ENCODE results near the gene PDPN. TPM values are rescaled to one million over a fixed set of nuclear protein-coding genes. Genes with fewer than 3 reads are reported as not detected.

The PDPN gene
- total and polyA plus RNA-seq, 9 of the 15 experiments (the other 6 are each of a cell fraction or from before 2014, with no cell fraction given), result 0.11 TPM; not detected in 8

DNA sequence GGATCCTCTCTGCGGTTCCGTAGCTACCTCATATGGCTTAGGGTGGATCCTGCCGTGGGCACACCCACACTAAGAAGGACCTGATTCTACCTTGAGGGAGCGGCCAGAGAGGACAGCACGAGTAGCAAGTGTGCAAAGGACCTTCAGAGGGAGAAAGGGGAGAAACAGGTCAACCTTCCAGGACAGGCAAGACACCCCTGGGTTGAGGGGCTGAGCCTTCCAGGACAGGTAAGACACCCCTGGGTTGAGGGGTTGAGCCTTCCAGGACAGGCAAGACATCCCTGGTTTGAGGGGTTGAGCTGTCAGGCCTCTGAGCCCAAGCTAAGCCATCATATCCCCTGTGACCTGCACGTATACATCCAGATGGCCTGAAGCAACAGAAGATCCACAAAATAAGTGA is 23.1 kb upstream of the PDPN start:
- no peak overlapping the region for H3K27ac ChIP-seq (ENCODE audit: extremely low read depth, low read depth, low read length)
- no TSS peak for BruUV-seq (replicated peaks)
- CTCF ChIA-PET (ENCODE audit: low intra/inter-chr PET ratio), result no interaction called here
- H3K9me3 ChIP-seq (replicated peaks; ENCODE audit: control insufficient read depth, insufficient read depth, low read depth, low read length), result no peaks in the 10 kb centered on the region
- WGBS (ENCODE audit: insufficient coverage, low coverage, missing lambda C conversion rate), result 0% methylated on average over 6 of the region's 6 CpGs
- TF ChIP-seq PTBP1 (IDR thresholded peaks at IDR 0.05; ENCODE audit: low read depth, low read length) (no peak), SAFB2 (IDR thresholded peaks at IDR 0.05; ENCODE audit: borderline replicate concordance, low read depth, low read length, severe bottlenecking) (no peak), ZNF224 (CRISPR knock-in tag; IDR thresholded peaks at IDR 0.05) (no peak), TRIM24 (IDR thresholded peaks at IDR 0.05) (no peak), RBM25 (IDR thresholded peaks at IDR 0.05; ENCODE audit: low read depth, low read length, severe bottlenecking) (no peak), LCOR (CRISPR knock-in tag; IDR thresholded peaks at IDR 0.05) (no peak), RBM14 (IDR thresholded peaks at IDR 0.05; ENCODE audit: borderline replicate concordance, insufficient read depth, low read depth, low read length) (no peak), MYBL2 (IDR thresholded peaks at IDR 0.05; ENCODE audit: low read depth) (no peak), MYBL2 (CRISPR knock-in tag; IDR thresholded peaks at IDR 0.05; ENCODE audit: borderline replicate concordance) (no peak), ZNF77 (CRISPR knock-in tag; IDR thresholded peaks at IDR 0.05) (no peak), NCOA6 (IDR thresholded peaks at IDR 0.05) (no peak), ZBTB17 (CRISPR knock-in tag; IDR thresholded peaks at IDR 0.05) (no peak), CHCHD3 (CRISPR knock-in tag; IDR thresholded peaks at IDR 0.05) (no peak)
- TF ChIP-seq, protein P1, sequence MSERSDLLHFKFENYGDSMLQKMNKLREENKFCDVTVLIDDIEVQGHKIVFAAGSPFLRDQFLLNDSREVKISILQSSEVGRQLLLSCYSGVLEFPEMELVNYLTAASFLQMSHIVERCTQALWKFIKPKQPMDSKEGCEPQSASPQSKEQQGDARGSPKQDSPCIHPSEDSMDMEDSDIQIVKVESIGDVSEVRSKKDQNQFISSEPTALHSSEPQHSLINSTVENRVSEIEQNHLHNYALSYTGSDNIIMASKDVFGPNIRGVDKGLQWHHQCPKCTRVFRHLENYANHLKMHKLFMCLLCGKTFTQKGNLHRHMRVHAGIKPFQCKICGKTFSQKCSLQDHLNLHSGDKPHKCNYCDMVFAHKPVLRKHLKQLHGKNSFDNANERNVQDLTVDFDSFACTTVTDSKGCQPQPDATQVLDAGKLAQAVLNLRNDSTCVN (CRISPR knock-in tag; IDR thresholded peaks at IDR 0.05), result no peak
- TF ChIP-seq, protein P2, sequence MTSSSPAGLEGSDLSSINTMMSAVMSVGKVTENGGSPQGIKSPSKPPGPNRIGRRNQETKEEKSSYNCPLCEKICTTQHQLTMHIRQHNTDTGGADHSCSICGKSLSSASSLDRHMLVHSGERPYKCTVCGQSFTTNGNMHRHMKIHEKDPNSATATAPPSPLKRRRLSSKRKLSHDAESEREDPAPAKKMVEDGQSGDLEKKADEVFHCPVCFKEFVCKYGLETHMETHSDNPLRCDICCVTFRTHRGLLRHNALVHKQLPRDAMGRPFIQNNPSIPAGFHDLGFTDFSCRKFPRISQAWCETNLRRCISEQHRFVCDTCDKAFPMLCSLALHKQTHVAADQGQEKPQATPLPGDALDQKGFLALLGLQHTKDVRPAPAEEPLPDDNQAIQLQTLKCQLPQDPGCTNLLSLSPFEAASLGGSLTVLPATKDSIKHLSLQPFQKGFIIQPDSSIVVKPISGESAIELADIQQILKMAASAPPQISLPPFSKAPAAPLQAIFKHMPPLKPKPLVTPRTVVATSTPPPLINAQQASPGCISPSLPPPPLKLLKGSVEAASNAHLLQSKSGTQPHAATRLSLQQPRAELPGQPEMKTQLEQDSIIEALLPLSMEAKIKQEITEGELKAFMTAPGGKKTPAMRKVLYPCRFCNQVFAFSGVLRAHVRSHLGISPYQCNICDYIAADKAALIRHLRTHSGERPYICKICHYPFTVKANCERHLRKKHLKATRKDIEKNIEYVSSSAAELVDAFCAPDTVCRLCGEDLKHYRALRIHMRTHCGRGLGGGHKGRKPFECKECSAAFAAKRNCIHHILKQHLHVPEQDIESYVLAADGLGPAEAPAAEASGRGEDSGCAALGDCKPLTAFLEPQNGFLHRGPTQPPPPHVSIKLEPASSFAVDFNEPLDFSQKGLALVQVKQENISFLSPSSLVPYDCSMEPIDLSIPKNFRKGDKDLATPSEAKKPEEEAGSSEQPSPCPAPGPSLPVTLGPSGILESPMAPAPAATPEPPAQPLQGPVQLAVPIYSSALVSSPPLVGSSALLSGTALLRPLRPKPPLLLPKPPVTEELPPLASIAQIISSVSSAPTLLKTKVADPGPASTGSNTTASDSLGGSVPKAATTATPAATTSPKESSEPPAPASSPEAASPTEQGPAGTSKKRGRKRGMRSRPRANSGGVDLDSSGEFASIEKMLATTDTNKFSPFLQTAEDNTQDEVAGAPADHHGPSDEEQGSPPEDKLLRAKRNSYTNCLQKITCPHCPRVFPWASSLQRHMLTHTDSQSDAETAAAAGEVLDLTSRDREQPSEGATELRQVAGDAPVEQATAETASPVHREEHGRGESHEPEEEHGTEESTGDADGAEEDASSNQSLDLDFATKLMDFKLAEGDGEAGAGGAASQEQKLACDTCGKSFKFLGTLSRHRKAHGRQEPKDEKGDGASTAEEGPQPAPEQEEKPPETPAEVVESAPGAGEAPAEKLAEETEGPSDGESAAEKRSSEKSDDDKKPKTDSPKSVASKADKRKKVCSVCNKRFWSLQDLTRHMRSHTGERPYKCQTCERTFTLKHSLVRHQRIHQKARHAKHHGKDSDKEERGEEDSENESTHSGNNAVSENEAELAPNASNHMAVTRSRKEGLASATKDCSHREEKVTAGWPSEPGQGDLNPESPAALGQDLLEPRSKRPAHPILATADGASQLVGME (CRISPR knock-in tag; IDR thresholded peaks at IDR 0.05), result no peak
- TF ChIP-seq, protein P3, sequence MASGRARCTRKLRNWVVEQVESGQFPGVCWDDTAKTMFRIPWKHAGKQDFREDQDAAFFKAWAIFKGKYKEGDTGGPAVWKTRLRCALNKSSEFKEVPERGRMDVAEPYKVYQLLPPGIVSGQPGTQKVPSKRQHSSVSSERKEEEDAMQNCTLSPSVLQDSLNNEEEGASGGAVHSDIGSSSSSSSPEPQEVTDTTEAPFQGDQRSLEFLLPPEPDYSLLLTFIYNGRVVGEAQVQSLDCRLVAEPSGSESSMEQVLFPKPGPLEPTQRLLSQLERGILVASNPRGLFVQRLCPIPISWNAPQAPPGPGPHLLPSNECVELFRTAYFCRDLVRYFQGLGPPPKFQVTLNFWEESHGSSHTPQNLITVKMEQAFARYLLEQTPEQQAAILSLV (tag; IDR thresholded peaks at IDR 0.05), result no peak
- intact Hi-C loops (cut with micrococcal nuclease) (no loop called here), in situ Hi-C loops (cut with MboI) (no loop called here)
- H3K79me2 ChIP-seq (ENCODE audit: control insufficient read depth, insufficient read depth, low read length), result no peaks in the 10 kb centered on the region
- H3K9me1 ChIP-seq (ENCODE audit: control insufficient read depth, insufficient read depth, low read length), result no peaks in the 10 kb centered on the region
- ATAC-seq (no peak), FAIRE-seq (no peak), DNase-seq (ENCODE audit: extremely low read depth in 1 of 4, low spot score in 3 of 4) (no peak)
- peaks cover 18 to 33% of the 10 kb centered on the region in 2 experiments for H3K27me3 ChIP-seq (ENCODE audit: control insufficient read depth in 2 of 2, insufficient read depth in 2 of 2, low read length in 2 of 2)
- no peaks in the 10 kb centered on the region for H3K36me3 ChIP-seq (ENCODE audit: control insufficient read depth, insufficient read depth, low read length)
- no peaks in the 10 kb centered on the region for H4K20me1 ChIP-seq (replicated peaks; ENCODE audit: control insufficient read depth, insufficient read depth, low read length)
- POLR2A ChIA-PET, result no interaction called here
- H3K4me3 ChIP-seq, result no peak overlapping the region
- H3K4me1 ChIP-seq (replicated peaks in 1 of 2; ENCODE audit: control insufficient read depth in 2 of 2, insufficient read depth in 2 of 2, low read length in 2 of 2), result no peaks in the 10 kb centered on the region
- no peak overlapping the region for H2AFZ ChIP-seq (ENCODE audit: low read depth, low read length)
- H3K4me2 ChIP-seq (ENCODE audit: insufficient read depth, low read length), result no peak overlapping the region
- H3K9ac ChIP-seq (ENCODE audit: insufficient read depth in 1 of 2, low read depth in 2 of 2, low read length in 2 of 2), result no peak overlapping the region

All from K562 (cell line).